Sigmoid colon (tissue), 4 donors: ENCODE measurements around the gene NDC80.

Source experiments
- EP300 ChIP-seq, 4 donors: sonication (generic); formaldehyde crosslinking; IDR thresholded peaks; one replicate each; pipeline ENCODE4 v1.6.1; 2017; ENCODE audit warnings: antibody characterized with exemption in 4 of 4
- POLR2A ChIP-seq, 2 donors: fragments of 450-650 bp; IDR thresholded peaks; one replicate each; pipeline ENCODE4 v1.6.1; 2016; ENCODE audit warnings: antibody characterized with exemption in 2 of 2, mild to moderate bottlenecking in 2 of 2, moderate library complexity in 2 of 2

- no peak for TF ChIP-seq EP300 (IDR thresholded peaks at IDR 0.05)
- no peak for TF ChIP-seq POLR2A (IDR thresholded peaks at IDR 0.05)
These were observed 84.5 kb downstream of the NDC80 start for GRCh38 chr18:2655954-2656236.
